ENCODE measurements around the gene CLPTM1L.
"Not testable (repeated sequence)": the region's sequence is repeated elsewhere in the genome, so short reads cannot be mapped to it uniquely, and the experiment has no call there.

- not testable (repeated sequence) for TF ChIP-seq YY1 (IDR thresholded peaks at IDR 0.05; ENCODE audit: insufficient read depth, insufficient read length); SUZ12 (IDR thresholded peaks at IDR 0.05; ENCODE audit: extremely low read depth, insufficient read depth, insufficient read length)
Observed at GRCh38 chr5:1283729-1284041, 61.2 kb downstream of the CLPTM1L start.

All from NT2/D1 (cell line).